HG03045 (cell line): ENCODE measurements around the gene FAM47C.
"Not testable (repeated sequence)": the region's sequence is repeated elsewhere in the genome, so short reads cannot be mapped to it uniquely, and the experiment has no call there.

ENCODE experiments used
- ATAC-seq: cut with Tn5 transposase; IDR thresholded peaks from one replicate; pipeline ENCODE4 v1.9.1; 2021; ENCODE audit warnings: mild to moderate bottlenecking, moderate library complexity; ENCODE audit not compliant: unreplicated experiment

The FAM47C gene

GRCh38 chrX:37008182-37008581 lies at the start of gene FAM47C:
TSS of gene FAM47C (plus strand) at chrX:37008366. CDS start at chrX:37008411, 45 bp downstream.
- not testable (repeated sequence) for ATAC-seq

GRCh38 chrX:36961590-36961989 lies 46.6 kb upstream of the FAM47C start:
- no peak for ATAC-seq

GRCh38 chrX:36963069-36963808 lies 44.9 kb upstream of the FAM47C start:
- ATAC-seq, result no peak

- ATAC-seq, result no peak
Measured at GRCh38 chrX:36963852-36964251, 44.3 kb upstream of the FAM47C start.

GRCh38 chrX:36973575-36973974 lies 34.6 kb upstream of the FAM47C start:
- ATAC-seq, result no peak

GRCh38 chrX:36974911-36975310 lies 33.3 kb upstream of the FAM47C start:
- no peak for ATAC-seq

- ATAC-seq, result no peak
Measured at GRCh38 chrX:36978886-36979285, 29.3 kb upstream of the FAM47C start.

GRCh38 chrX:36983831-36984230 lies 24.3 kb upstream of the FAM47C start:
- no peak for ATAC-seq

GRCh38 chrX:36985416-36986209 lies 22.6 kb upstream of the FAM47C start:
- ATAC-seq, result not testable (repeated sequence)

GRCh38 chrX:36986231-36986630 lies 21.9 kb upstream of the FAM47C start:
- no peak for ATAC-seq

GRCh38 chrX:36987212-36987611 lies 21.0 kb upstream of the FAM47C start:
- not testable (repeated sequence) for ATAC-seq

GRCh38 chrX:37000140-37000539 lies 8.0 kb upstream of the FAM47C start:
- ATAC-seq, result no peak

GRCh38 chrX:37010496-37010895 lies 2.3 kb downstream of the FAM47C start:
- no peak for ATAC-seq

GRCh38 chrX:37034260-37034659 lies 26.1 kb downstream of the FAM47C start:
- ATAC-seq, result not testable (repeated sequence)

GRCh38 chrX:37036674-37037220 lies 28.6 kb downstream of the FAM47C start:
- not testable (repeated sequence) for ATAC-seq

- ATAC-seq, result not testable (repeated sequence)
Measured at GRCh38 chrX:37038814-37039213, 30.6 kb downstream of the FAM47C start.

- ATAC-seq, result not testable (repeated sequence)
Measured at GRCh38 chrX:37042956-37043885, 35.1 kb downstream of the FAM47C start.

GRCh38 chrX:37047776-37048175 lies 39.6 kb downstream of the FAM47C start:
- ATAC-seq, result no peak

- not testable (repeated sequence) for ATAC-seq
Measured at GRCh38 chrX:37057572-37057971, 49.4 kb downstream of the FAM47C start.

GRCh38 chrX:37060999-37061398 lies 52.8 kb downstream of the FAM47C start:
- ATAC-seq, result no peak
